Measurements from ENCODE around the gene GRIN2C.

GRIN2C gene

DNA sequence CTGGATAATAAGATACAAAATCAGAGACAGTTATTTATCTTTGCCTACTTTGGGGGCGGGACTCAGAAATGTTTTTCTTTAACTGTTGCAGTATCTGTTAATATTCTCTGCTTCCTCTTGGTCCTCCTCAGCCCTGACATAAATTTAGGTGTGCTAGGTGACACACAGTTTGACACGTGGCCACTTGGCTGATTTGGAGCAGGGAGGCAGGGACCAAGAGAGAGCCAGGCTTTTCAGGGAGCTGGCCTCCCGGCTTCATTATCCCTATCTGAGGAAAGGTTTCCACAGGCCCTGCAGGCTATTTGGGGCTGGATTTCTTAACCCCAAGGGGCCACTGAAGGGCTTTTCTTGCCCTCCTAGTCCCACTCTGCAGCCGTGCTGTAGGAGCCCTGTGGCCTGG, 63.5 kb downstream of the GRIN2C start:
- no peak for DNase-seq

GRCh38 chr17:74795327-74796020, 64.2 kb downstream of the GRIN2C start:
- no peak for DNase-seq

GRCh38 chr17:74792586-74793105, 67.0 kb downstream of the GRIN2C start:
- no peak for DNase-seq
